Lower leg skin (tissue), 3 donors: Measurements from ENCODE around the gene XRCC6.
"Not testable (repeated sequence)": the region's sequence is repeated elsewhere in the genome, so short reads cannot be mapped to it uniquely, and the experiment has no call there.

Experiments used
- POLR2A ChIP-seq, 2 donors: fragments of 450-650 bp; IDR thresholded peaks; one replicate each; pipeline ENCODE4 v1.6.1; 2016 to 2017; ENCODE audit warnings: antibody characterized with exemption in 2 of 2, mild to moderate bottlenecking in 1 of 2, moderate library complexity in 1 of 2
- TF ChIP-seq, protein P1 (sequence below), 3 donors: fragments of 450-650 bp; IDR thresholded peaks; one replicate each; pipeline ENCODE4 v1.5.1; 2016; ENCODE audit warnings: antibody characterized with exemption in 3 of 3, mild to moderate bottlenecking in 3 of 3, moderate library complexity in 2 of 3

GRCh38 chr22:41672096-41672495, 51.0 kb downstream of the XRCC6 start:
- TF ChIP-seq, protein P1, sequence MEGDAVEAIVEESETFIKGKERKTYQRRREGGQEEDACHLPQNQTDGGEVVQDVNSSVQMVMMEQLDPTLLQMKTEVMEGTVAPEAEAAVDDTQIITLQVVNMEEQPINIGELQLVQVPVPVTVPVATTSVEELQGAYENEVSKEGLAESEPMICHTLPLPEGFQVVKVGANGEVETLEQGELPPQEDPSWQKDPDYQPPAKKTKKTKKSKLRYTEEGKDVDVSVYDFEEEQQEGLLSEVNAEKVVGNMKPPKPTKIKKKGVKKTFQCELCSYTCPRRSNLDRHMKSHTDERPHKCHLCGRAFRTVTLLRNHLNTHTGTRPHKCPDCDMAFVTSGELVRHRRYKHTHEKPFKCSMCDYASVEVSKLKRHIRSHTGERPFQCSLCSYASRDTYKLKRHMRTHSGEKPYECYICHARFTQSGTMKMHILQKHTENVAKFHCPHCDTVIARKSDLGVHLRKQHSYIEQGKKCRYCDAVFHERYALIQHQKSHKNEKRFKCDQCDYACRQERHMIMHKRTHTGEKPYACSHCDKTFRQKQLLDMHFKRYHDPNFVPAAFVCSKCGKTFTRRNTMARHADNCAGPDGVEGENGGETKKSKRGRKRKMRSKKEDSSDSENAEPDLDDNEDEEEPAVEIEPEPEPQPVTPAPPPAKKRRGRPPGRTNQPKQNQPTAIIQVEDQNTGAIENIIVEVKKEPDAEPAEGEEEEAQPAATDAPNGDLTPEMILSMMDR (IDR thresholded peaks at IDR 0.05): not testable (repeated sequence)
- TF ChIP-seq POLR2A (IDR thresholded peaks at IDR 0.05): not testable (repeated sequence)
